Ammon's horn (tissue), 1 donor: Measurements from ENCODE around the gene RNF181.
"Not testable (repeated sequence)": the region's sequence is repeated elsewhere in the genome, so short reads cannot be mapped to it uniquely, and the experiment has no call there.

ENCODE experiments used
- DNase-seq: peaks from one replicate; pipeline ENCODE4 v3.0.0-alpha.2; 2016; ENCODE audit warnings: low spot score

The RNF181 gene

DNA sequence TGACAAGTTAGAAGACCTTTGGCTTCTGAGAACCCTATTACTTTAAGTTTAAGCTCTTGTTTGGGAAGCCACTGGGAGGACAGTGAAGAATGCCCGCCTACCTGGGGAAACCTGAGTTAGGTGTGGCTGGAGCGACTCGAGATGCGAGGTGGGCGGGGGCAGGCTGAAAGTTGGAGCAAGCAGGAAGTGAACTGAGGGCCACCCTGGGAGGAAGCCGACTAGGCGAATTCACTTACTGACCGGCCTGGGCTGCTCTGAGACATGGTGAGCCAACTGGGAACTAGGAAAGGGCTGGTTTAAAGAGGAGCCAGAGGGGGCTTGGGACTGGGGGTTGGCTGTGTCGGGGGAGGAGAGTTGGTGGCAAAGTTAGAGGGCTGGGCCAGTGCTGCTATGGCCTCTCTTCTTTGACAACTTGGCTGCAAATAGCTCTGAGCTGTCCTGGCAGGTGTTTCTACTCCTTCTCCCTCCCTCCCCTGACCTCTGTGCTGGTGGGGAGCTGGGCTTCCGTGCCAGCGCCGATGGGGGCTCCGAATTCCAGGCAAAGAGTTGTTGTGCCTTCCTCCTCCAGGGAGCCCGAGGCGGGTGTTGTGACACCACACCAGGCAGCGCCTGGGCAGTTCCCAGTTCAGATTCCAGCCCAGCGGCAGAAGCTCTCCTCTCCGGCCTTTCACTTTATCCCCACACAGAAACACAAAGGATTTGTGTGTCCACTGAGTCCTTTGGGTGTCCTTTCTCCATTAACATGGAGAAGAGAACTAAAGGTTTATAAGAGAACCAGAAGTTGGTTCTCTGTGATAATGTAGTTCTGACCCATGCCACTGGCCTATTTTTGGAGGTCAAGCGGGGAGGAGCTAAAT lies 17.9 kb upstream of the RNF181 start, which contains the start of gene VAMP8:
Gene VAMP8 (plus strand): TSS at position 201 of the 857 bp plus-strand sequence. CDS start 61 bp downstream, at position 262.
- DNase-seq = peak; percentile 45

DNA sequence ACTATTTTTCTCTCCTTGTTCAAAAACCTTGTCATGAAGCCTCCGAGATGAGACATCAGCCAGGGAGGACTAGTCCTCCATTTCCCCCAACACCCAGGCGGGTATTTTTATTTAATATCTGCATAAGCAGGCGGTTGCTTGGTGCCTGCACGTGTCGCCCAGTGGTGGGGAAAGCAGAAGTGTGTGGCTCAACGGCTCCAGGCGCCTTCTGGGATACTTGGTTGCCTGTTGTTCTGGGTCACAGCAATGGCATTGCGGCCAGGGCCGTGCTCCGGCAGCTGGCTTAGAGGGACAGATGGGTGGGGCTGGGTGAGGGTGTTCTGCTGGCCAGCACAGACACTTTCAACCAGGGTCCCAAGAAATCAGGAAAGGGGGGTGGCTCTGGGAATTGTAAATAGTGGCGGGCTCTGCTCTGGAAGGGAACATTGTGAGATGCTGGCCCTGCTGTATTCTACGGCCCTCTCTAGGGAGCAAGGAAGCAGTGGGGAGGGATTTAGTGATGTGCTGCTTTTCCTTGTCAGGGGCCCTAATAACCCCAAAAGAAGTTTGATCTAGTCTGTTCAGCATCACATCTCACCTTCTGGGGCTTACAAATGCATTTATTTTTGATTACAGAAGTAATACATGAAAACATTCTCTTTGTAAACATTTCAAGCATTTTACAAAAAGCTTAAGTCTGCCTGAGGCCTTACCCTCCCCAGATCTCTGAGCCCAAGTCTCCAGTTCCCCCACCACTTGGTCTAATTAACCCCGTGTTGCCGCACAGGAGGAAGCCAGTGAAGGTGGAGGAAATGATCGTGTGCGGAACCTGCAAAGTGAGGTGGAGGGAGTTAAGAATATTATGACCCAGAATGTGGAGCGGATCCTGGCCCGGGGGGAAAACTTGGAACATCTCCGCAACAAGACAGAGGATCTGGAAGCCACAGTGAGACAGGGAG lies 17.0 kb upstream of the RNF181 start:
- peak; percentile 55 for DNase-seq

DNA sequence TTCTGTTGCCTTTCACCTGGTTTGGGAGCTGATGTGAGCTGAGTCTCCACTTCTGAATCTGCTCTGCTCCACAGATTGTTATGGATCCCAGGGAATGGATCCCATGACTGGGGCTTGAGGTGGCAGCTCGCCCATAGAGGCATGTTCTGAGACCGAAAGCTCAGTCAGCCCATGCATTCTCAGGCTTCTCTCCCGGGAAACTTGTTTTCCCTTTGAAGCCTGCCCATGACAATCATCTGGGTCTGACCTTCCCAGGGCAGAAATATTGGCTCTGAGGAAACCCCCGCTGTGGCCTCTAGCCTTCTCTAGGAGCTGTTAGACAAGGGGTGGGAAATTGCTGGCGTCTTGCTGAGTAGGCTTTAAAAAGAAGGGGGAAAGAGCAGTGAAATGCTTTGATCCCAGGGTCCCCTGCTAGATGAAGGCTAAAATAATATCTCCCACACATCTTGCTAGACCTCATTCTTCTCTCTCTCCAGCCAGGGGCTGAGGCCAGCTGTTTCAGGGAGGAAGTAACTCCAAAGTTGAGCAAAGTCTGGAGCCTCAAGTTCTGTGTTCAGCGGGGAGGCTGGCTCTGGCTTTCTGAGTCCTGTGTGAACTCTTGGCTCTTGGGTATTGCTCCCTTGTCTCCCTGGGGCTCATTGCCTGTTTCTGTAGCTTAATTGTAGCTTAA lies 16.1 kb upstream of the RNF181 start:
- DNase-seq = peak; percentile 43

DNA sequence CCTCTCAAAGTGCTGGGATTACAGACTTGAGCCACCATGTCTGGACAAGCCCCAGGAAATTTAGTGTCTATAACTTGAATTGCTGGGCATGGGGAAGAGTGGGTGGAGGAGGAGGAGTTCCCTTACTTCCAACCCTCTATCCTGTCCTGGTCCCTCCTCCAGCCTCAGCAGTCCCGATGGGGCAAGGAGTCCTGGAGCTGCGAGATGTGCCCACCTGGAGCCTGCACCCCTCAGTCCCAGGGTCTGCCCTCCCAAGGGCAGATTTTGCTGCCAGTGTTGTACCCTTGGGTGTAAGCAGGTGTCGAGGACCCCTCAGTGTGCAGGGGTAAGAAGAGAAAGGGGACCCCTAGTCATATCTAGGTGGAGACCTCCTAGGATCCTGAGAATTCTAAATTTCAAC lies 15.3 kb upstream of the RNF181 start:
- DNase-seq = no peak

DNA sequence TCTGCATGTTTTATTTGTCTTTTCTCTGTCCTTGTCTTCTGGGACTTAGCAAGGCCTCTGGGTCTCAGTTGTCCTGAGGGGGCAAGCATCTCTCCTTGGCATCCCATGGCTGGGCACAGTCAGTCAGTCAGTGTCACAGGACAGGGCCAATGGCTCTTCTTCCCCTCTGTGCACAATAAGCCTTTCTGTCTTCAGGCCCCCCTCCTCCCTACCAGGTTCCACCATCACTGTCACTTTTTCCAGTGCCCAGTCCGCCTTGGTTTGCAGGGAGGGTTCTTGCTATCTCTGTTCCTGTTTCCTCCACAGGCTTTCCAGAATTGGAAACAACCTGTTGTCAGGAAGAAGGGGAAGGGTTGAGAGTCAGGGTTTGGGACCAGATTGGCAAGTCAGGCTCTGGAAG lies 13.1 kb upstream of the RNF181 start:
- DNase-seq = peak; percentile 50

DNA sequence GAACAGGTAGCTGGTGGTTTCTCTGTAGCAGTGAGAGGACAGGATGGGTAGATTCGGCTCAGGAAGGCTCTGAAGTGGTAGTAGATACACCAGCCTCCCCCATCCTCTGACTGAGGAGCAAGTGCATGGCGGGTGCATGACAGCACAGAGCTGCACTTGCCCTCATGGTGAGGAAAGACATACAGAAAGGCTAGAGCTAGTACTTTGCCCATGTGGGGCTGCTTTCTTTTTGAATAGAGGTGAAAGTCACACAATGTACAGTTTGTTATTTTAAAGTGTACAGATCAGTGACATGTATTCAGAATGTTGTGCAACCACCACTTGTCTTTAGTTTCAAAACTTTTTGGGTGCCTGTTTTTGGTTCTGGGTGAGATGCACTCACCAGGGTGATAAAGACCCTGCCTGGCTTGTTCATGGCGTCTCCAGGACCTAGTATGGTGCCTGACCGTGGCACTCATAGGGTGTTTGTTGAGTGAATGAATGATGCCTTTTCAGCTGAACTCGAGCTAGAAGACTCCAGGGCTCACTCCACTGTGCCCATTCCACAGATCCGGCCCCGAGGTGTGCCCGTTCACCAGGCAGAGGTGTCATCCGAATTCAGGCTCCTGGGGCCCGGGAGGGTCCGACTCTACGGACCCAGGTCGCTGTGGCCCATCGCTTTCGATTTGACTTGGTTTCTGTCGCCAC lies 11.7 kb upstream of the RNF181 start:
- DNase-seq = no peak

DNA sequence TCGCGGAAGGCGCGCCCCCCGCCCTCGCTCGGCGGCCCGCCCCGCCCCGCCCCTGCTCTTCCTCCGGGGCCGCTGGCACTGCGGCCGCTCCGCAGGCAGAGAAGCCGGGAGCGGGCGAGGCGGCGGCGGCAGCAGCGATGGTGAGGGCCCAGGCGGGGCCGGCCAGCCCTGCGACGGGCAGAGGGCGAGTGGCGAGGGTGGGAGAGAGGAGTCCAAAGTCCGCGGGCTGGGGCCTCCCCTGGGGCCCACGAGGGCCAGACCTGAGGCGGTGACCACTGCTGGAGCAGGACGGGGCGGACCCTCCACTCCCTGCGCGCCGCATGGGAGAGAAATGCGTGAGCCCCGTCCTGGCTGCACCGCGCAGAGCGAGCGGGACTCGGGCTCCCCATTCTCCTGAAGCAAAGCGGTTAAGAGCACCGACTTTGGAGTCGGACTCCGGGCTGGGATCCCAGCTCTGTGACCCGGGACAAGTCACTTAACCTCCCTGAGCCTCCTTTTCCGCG lies 11.1 kb upstream of the RNF181 start, which contains the start of gene VAMP5:
Gene VAMP5 (plus strand): TSS at position 78 of the 503 bp plus-strand sequence. CDS start 60 bp downstream, at position 138.
- DNase-seq = no peak

DNA sequence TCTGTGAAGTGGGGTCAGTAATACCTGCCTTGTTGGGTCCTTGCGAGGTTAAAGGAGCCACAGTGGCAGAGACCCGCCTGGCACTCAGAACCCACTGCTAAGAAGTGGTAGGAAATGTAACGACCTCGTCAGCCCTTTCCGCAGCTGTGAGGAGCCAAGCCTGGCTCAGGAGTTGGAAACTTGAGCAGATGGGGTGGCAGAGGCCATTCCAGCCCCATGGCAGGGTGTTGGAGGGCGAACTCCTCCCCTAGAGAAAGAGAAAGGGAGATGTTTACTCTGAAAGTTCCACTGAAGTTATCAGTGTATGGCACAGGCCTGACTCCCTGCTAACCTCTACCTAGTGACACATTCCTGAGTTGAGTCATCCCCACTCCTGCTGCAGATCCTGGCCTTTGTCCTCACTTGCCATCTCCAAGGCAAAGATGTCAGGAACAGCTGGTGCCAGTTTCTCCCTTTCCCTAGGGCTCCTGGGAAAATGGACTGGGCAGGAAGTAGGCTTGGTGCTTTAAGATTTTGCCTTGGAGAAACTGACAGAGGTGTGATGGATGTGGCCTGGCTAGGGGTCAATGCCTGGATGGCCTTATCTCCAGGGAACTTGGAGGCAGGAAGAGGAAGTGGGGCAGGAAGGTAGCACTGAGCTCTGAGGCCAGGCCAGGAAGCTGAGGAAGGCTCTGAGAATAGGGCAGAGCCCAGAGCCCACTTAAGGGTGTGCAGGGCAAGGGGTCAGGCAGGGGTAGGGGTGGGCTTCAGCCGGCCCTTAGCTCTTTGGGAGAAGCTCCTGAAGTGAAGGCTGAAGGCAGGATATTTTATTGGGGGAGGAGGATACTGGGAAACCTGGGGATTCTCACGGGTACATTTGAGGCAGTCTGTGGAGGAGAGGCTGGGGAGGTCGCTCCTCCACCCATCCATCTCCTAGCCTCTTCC lies 10.4 kb upstream of the RNF181 start:
- DNase-seq = no peak

DNA sequence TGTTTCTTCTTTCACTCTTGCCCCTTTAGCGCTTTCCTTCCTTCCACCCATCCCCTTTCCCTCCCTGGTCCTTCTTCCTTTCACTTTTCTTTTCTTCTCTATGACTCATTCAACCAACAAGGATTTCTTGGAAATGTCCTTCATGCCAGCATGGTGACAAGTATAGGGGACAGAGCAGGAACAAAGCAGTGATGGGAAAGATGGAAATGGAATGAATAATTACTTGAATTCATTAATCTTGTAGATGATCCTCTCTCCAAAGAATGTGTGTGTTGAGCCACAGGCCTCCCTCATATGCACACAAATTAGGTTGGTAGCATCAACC lies 9.8 kb upstream of the RNF181 start:
- DNase-seq = no peak

DNA sequence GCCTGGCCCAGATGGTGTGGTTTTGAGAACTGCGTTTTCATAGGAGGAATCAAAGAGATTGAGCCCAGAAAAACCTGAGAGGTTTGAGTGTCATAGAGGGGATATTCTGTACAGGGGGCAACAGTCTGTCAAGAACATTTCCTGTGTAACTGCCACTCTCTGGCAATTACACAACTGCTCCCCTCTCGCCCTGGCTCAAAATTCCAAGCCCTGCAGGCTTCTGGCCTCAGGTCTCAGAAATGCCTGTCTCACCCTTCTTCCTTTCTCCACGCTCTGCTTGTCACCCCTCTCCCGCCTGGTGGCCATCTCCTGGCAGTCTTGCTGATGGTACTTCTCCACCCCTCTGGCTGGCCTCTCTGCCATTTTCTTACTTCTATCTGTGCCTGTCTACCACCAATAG lies 7.3 kb upstream of the RNF181 start:
- no peak for DNase-seq

DNA sequence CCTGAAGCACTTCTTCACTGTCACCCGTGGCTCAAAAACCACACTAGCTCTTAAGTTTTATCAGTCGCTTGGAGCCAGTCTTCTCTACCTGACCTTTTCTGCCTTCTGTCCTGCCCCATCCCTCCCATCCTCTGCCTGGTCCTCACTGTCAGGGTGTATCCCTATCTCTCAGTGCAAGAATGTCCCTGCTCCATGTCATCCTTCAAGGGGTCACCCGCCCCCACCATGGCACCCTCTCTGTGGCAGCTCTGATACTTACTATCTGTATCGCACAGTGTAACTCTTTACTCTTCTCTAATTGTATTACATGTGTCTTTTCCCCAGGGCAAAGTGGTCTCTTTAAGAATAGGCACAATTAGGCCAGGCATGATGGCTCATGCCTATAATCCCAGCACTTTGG lies 6.9 kb upstream of the RNF181 start:
- DNase-seq = no peak

DNA sequence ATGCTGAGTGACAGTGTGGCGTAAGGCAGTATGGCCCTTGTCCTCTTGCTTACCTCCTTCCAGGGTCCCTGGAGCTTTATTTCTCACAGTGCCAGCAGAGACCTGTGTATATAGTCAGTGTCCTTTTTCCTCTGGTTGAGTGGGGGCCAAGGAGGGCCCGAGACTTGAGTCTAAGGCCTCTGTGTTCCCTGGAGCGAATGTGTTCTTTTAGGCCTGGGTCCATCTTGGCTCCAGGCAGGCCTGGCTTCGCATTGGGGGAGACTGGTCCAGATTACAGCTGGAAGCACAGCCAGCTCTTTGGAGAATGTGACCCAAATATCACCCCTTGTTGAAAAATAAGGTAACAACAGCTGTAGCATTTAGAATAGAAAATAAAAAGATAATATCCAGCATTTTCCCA lies 6.4 kb upstream of the RNF181 start:
- DNase-seq = no peak

DNA sequence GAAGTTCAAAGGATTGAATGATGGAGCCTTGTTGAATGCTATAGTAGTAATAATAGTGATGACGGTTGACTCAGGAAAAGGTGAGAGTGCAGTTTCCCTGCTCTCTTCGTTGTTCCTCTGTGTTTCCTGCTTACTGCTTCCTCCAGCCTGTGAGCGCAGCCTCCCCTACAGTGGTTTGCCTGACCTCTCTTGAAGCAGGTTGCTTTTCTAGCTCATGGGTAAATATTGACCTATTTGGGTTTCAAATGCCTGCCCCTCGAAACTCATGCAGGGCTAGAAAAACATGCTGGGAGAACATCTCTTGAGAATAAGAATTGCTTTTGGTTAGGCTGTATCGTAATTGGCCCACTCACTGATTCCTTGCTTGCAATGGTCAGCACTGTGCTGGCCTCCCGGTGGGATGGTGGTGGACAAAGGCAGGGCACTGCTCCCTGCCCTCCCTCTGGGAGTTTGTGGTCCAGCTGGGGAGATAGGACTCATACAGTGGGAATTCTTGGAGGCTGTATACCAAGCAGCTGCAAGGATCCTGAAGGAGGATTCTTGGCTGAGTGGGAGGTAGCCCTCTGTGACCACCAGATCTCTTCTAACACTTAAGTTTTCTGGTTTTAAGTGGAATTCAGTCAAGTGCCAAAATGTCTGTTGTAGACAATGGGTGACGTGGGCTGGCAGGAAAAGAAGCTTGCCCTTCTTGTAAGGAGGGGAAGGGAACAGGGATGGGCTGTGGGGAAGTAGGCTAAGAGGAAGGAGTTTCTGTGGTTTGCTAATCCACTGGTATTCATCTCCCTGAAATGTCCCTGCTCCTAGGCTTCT lies 5.4 kb upstream of the RNF181 start:
- peak; percentile 62 for DNase-seq

DNA sequence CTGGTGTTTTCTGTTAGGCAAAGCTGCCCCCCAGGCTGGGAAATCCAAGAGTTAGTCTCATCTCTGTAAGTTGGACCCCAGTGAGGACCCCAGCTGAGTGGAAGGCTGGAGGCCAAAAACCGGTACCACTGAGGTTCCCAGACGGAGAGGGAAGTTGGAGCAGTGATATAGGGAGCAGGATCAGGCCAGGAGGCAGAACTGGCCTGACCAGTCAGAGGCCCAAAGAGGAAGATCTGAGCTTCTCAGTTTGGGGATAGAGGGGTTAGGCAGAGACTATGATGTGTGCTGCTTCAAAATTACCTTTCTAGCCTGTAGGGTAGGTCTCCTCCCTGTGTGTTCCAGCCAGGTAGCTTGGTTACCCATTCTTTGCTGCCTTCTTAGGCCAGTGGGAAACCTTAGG lies 4.6 kb upstream of the RNF181 start:
- no peak for DNase-seq

DNA sequence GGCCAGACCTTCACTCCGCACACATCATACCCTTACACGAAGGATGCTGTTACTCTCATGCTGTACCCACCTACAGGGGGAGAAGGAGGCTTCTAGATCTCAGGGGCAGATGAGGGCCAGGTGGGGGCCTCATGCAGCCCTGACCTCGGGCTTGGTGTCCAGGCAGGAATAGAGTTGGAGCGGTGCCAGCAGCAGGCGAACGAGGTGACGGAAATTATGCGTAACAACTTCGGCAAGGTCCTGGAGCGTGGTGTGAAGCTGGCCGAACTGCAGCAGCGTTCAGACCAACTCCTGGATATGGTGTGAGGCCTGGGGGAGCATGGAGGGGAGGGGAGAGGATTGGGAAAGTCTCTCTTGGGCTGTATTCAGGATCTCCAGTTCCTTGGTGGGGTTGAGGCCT lies 4.0 kb upstream of the RNF181 start:
- DNase-seq = no peak

DNA sequence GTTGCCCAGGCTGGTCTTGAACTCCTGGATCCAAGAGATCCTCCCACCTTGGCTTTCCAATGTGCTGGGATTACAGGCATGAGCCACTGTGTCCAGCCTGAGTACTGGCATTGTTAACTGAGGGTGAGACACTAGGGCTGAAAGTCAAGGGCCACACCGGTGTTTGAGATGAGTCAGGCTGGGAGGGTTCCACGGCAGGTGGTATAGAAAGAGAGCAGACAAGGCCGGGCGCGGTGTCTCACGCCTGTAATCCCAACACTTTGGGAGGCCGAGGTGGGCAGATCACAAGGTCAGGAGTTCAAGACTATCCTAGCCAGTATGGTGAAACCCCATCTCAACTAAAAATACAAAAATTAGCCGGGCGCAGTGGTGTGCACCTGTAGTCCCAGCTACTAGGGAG lies 3.2 kb upstream of the RNF181 start:
- DNase-seq = not testable (repeated sequence)

DNA sequence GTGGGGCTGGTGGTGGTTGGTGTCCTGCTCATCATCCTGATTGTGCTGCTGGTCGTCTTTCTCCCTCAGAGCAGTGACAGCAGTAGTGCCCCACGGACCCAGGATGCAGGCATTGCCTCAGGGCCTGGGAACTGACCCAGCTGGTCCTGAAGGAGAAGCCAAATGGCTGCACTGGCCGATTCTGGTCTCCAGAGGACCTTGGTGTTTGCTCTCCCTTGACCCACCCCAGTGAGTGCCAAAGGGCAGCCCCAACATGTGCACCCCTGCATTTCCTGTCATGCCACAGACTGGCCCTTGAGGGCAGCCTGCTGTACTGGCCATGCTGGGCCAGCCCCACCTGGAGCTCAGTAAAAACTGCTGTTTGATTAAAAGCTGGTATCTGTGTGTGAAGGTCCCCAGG lies 2.5 kb upstream of the RNF181 start:
- DNase-seq = no peak

DNA sequence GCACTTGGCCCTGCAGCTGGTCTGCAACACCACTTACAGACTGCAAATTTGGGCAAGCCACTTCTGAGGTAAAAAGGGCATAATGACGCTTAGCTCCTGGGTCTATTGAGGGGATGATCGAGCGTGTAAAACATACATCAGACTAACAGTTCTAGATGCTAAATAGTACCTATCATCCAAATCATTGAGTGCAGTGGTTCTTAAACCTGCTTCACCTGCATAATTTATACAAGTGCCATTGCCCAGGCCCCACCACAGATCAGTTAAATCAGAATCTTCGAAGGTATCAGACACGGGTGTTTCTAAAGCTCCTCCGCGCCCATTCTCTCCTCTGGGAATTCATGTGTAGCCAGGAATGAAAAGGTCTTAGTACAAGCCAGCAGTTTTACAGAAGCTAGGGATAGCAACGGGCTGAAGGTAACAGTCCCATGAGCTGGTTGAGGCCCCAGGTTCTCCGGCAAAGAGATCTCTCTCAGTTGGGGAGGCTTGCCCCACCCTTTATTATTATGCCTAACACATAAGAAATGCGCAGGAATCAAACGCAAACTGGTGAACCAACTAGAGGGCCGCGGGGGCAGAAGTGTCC lies 737 bp upstream of the RNF181 start:
- no peak for DNase-seq

DNA sequence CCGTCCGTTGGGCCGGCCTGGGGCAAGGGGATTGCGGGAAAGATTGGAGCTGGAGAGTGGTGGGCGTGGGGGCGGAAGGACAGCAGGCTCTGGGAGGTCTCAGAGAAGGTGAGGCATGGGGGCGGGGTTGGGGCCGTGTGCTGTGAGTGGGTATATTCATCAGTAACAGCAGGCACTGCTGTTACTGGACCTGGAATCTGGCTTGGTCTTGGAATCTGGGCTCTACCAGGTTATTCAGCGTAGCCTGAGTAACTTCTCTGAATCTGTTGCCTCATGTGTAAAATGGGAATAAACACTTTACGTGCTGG lies 435 bp downstream of the RNF181 start:
- DNase-seq = no peak
